SK-N-SH (cell line): ENCODE measurements around the gene MAN2A2.

Experiments
- EZH2phosphoT487 ChIP-seq: fragments of 200-600 bp; sonication (generic); IDR thresholded peaks from 2 replicates; pipeline ENCODE4 v1.6.1; 2017; ENCODE audit warnings: low read depth, mixed run types, mild to moderate bottlenecking, antibody characterized with exemption, moderate library complexity, borderline replicate concordance
- MEF2A ChIP-seq: IDR thresholded peaks from 2 replicates; pipeline ENCODE4 v1.4.0; 2012; ENCODE audit warnings: low read depth, borderline replicate concordance
- YY1 ChIP-seq: IDR thresholded peaks from 2 replicates; pipeline ENCODE4 v1.4.0; 2012; ENCODE audit warnings: low read depth, mild to moderate bottlenecking
- TF ChIP-seq, protein P1 (sequence below): fragments of 200-600 bp; sonication (generic); IDR thresholded peaks from 2 replicates; pipeline ENCODE4 v1.6.1; 2017; ENCODE audit warnings: antibody characterized with exemption, mild to moderate bottlenecking, moderate library complexity
- TF ChIP-seq, protein P2 (sequence below): fragments of 150-350 bp; IDR thresholded peaks from 2 replicates; pipeline ENCODE4 v1.6.1; 2017; ENCODE audit warnings: antibody characterized with exemption, low read length, low read depth, borderline replicate concordance
- TF ChIP-seq, protein P3 (sequence below): IDR thresholded peaks from 2 replicates; pipeline ENCODE4 v1.4.0; 2012; ENCODE audit warnings: low read depth
- TF ChIP-seq, protein P4 (sequence below): fragments of 150-350 bp; IDR thresholded peaks from 2 replicates; pipeline ENCODE4 v1.6.1; 2016; ENCODE audit warnings: mild to moderate bottlenecking, low read depth, low read length

DNA sequence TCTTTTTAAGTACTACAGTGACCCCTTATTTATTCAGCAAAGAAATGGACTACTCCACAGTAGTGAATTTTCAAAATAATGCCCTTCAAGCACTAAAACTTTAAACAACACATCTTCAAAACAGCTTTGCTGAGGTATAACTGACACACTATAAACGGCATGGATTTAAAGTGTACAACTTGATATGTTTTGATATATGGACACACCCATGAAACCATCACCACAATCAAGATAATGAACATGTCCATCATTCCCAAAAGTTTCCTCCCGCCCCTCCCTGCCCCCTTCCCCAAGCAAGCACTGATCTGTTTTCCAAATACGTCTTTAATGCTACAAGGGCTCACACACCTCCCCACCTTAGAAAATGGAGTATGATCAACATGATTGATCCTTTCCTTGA lies 36.3 kb upstream of the MAN2A2 start:
- TF ChIP-seq, protein P1, sequence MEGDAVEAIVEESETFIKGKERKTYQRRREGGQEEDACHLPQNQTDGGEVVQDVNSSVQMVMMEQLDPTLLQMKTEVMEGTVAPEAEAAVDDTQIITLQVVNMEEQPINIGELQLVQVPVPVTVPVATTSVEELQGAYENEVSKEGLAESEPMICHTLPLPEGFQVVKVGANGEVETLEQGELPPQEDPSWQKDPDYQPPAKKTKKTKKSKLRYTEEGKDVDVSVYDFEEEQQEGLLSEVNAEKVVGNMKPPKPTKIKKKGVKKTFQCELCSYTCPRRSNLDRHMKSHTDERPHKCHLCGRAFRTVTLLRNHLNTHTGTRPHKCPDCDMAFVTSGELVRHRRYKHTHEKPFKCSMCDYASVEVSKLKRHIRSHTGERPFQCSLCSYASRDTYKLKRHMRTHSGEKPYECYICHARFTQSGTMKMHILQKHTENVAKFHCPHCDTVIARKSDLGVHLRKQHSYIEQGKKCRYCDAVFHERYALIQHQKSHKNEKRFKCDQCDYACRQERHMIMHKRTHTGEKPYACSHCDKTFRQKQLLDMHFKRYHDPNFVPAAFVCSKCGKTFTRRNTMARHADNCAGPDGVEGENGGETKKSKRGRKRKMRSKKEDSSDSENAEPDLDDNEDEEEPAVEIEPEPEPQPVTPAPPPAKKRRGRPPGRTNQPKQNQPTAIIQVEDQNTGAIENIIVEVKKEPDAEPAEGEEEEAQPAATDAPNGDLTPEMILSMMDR = no peak
- TF ChIP-seq, protein P2, sequence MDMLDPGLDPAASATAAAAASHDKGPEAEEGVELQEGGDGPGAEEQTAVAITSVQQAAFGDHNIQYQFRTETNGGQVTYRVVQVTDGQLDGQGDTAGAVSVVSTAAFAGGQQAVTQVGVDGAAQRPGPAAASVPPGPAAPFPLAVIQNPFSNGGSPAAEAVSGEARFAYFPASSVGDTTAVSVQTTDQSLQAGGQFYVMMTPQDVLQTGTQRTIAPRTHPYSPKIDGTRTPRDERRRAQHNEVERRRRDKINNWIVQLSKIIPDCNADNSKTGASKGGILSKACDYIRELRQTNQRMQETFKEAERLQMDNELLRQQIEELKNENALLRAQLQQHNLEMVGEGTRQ = no peak
- TF ChIP-seq MEF2A (no peak), YY1 (no peak), EZH2phosphoT487 (no peak)
- TF ChIP-seq, protein P3, sequence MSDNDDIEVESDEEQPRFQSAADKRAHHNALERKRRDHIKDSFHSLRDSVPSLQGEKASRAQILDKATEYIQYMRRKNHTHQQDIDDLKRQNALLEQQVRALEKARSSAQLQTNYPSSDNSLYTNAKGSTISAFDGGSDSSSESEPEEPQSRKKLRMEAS = no peak
- TF ChIP-seq, protein P4, sequence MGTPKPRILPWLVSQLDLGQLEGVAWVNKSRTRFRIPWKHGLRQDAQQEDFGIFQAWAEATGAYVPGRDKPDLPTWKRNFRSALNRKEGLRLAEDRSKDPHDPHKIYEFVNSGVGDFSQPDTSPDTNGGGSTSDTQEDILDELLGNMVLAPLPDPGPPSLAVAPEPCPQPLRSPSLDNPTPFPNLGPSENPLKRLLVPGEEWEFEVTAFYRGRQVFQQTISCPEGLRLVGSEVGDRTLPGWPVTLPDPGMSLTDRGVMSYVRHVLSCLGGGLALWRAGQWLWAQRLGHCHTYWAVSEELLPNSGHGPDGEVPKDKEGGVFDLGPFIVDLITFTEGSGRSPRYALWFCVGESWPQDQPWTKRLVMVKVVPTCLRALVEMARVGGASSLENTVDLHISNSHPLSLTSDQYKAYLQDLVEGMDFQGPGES = no peak
